ENCODE measurements around the gene LRRC7.

GRCh38 chr1:69852151-69852550 is 284.4 kb downstream of the LRRC7 start:
- TF ChIP-seq POLR2A (IDR thresholded peaks at IDR 0.05) (no peak), CTCF (IDR thresholded peaks at IDR 0.05) (no peak)
